ENCODE data around the gene SUPT6H.

Gene SUPT6H

DNA sequence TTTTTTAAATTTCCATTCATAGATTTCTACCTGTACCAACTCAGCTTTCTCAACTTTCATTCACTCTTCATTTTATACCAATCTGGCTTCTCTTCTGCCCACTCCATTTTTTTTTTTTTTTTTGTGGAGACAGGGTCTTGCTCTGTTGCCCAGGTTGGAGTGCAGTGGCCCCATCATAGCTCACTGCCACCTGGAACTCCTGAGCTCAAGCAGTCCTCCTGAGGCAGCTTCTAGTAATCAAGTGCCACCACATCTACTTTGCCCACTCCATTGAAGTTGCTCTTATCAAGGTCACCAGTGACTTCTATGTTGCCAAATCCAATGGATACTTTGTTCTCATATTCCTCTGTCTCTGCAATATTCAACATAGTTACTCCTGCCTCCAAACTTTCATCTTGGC lies 1.7 kb downstream of the SUPT6H start:
- H3K36me3 Mint-ChIP-seq: peaks cover 19% of the 10 kb centered on the region
- no peak for ATAC-seq (ENCODE audit: low read depth)
- no peaks in the 10 kb centered on the region for H3K27me3 Mint-ChIP-seq
- DNase-seq (ENCODE audit: low spot score in 2 of 2): no peak
- no peaks in the 10 kb centered on the region for H3K9me3 Mint-ChIP-seq
- H3K4me1 Mint-ChIP-seq: peaks cover 43% of the 10 kb centered on the region
- H3K4me3 Mint-ChIP-seq: peak overlapping the region; percentile 100
- H3K27ac Mint-ChIP-seq: peak overlapping the region; percentile 100

DNA sequence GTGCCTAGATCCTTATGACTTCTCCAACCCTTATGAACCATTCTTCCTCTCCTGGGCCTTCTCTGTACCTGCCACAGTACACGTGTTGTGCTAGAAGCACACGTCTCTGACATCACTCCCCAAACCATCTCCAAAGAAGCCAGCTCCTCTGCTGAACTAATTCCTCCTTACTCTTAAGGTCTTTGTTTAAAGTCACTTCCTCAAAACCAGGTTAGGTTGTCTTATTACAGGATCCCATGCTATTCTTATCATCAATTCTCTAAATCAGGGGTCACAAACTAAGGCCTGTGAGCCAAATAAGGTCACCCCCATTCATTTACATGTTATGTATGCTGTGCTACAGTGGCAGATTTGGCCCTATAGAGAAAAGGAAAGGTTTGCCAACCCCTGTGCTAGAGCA lies 4.0 kb downstream of the SUPT6H start:
- peaks cover 15% of the 10 kb centered on the region for H3K36me3 Mint-ChIP-seq
- peak overlapping the region; percentile 22 for H3K27ac Mint-ChIP-seq
- no peaks in the 10 kb centered on the region for H3K27me3 Mint-ChIP-seq
- no peaks in the 10 kb centered on the region for H3K9me3 Mint-ChIP-seq
- DNase-seq (ENCODE audit: low spot score in 2 of 2) (no peak), ATAC-seq (ENCODE audit: low read depth) (no peak)
- H3K4me3 Mint-ChIP-seq: no peak overlapping the region
- peaks cover 40% of the 10 kb centered on the region for H3K4me1 Mint-ChIP-seq

DNA sequence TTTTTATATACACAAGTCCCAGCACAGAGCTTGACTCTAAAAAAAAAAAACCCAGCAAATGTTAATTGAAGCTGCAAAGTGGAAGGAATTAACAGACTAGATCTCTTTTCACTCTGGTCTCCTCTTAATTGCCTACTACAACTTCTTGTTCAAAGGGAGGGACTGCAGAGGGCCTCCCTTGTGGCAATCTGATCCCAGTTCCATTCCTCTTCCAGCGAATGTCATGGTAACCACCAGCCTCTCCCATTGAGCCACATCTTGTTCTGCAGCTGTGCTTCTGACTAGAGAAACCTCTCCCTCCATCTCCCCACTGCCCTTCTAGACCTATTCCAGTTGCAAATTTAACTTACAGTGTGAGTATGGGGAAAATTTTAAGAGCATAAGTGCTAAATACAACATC lies 5.9 kb downstream of the SUPT6H start:
- H3K9me3 Mint-ChIP-seq: no peaks in the 10 kb centered on the region
- H3K4me1 Mint-ChIP-seq: peaks cover 35% of the 10 kb centered on the region
- H3K27ac Mint-ChIP-seq: peak overlapping the region; percentile 48
- ATAC-seq (ENCODE audit: low read depth): no peak
- H3K4me3 Mint-ChIP-seq: no peak overlapping the region
- DNase-seq (ENCODE audit: low spot score in 2 of 2): no peak
- H3K36me3 Mint-ChIP-seq: peaks cover 16% of the 10 kb centered on the region
- H3K27me3 Mint-ChIP-seq: no peaks in the 10 kb centered on the region

DNA sequence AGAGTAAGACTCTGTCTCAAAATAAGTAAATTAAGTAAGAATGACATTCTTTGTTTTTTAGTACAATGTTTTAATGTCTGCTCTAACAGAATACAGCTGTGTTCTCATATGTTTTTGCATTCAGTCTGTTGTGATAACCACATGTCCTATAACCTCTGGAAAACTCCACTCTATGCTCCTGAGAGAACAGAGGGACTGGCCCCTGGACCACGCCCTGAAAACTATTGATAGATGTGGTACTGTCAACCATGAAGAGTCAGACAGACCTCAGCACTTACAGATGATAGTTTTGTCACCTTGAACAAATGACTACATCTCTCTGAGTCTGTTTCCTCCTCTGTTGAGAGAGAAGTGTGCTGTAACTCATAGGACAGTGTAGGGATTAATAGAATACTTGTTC lies 7.9 kb downstream of the SUPT6H start:
- no peak for DNase-seq (ENCODE audit: low spot score in 2 of 2)
- Mint-ChIP-seq H3K4me1 (peaks cover 19% of the 10 kb centered on the region), H3K9me3 (no peaks in the 10 kb centered on the region), H3K27me3 (no peaks in the 10 kb centered on the region), H3K27ac (no peak overlapping the region), H3K36me3 (peaks cover 28% of the 10 kb centered on the region), H3K4me3 (no peak overlapping the region)
- ATAC-seq (ENCODE audit: low read depth): no peak

DNA sequence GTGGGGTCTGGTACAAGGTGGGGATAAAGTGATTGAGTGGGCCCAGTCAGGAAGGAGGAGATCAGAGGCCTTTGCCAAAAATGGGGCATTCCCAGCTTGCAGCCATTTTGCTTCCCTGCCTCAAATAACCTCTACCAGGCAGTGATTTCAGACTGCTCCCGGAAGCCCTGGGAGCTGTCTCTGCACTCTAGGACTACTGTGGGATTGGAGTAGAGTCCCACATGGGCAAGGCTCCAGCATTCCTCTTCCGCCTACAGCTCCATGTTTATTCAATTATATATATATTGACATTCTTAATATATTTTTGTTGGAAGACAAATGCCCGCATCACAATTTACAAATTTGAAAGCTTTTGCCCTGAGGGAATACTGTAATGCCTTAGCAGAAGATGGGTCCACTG lies 13.5 kb downstream of the SUPT6H start:
- Mint-ChIP-seq H3K36me3 (peaks cover 32% of the 10 kb centered on the region), H3K27ac (no peak overlapping the region)

DNA sequence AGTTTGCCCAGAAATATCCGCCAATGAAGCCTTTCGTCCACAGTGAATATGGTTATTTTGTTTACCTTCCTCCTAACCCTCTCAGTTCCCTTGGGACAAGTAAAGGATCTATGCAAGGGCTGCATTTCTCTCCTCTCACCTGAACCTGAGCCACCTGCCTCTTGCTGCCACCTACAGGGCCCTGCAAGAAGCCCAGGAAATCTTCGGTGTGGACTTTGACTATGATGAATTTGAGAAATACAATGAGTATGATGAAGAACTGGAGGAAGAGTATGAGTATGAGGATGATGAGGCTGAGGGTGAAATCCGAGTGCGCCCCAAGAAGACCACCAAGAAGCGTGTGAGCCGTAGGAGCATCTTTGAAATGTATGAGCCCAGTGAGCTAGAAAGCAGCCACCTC lies 14.0 kb downstream of the SUPT6H start:
- no peaks in the 10 kb centered on the region for H3K9me3 Mint-ChIP-seq
- DNase-seq (ENCODE audit: low spot score in 2 of 2) (no peak), ATAC-seq (ENCODE audit: low read depth) (no peak)
- no peaks in the 10 kb centered on the region for H3K27me3 Mint-ChIP-seq
- no peak overlapping the region for H3K27ac Mint-ChIP-seq
- peaks cover 32% of the 10 kb centered on the region for H3K36me3 Mint-ChIP-seq
- H3K4me1 Mint-ChIP-seq: peaks cover 4% of the 10 kb centered on the region
- H3K4me3 Mint-ChIP-seq: no peak overlapping the region

More for the DNA sequence above, 13.5 kb downstream of the SUPT6H start:
- Mint-ChIP-seq H3K27me3 (no peaks in the 10 kb centered on the region), H3K9me3 (no peaks in the 10 kb centered on the region), H3K4me3 (no peak overlapping the region), H3K4me1 (peaks cover 4% of the 10 kb centered on the region)
- ATAC-seq (ENCODE audit: low read depth): no peak
- no peak for DNase-seq (ENCODE audit: low spot score in 2 of 2)

DNA sequence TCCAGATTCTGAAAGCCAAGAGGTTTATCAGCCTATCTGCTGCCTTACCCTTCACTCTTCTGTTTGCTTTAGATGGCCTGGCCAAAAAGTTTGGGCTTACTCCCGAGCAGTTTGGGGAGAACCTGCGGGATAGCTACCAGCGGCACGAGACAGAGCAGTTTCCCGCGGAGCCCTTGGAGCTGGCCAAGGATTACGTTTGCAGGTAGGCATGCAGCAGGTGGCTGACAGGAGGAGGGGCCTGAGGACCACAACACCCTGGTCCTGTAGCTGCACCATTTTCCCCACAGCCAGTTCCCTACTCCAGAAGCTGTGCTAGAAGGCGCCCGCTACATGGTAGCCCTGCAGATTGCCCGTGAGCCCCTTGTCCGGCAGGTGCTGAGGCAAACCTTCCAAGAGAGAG lies 20.6 kb downstream of the SUPT6H start:
- no peak for ATAC-seq (ENCODE audit: low read depth)
- DNase-seq (ENCODE audit: low spot score in 2 of 2): no peak
- no peaks in the 10 kb centered on the region for H3K4me1 Mint-ChIP-seq
- no peaks in the 10 kb centered on the region for H3K9me3 Mint-ChIP-seq
- H3K27ac Mint-ChIP-seq: no peak overlapping the region
- H3K36me3 Mint-ChIP-seq: peaks cover 38% of the 10 kb centered on the region
- H3K4me3 Mint-ChIP-seq: no peak overlapping the region
- H3K27me3 Mint-ChIP-seq: no peaks in the 10 kb centered on the region

DNA sequence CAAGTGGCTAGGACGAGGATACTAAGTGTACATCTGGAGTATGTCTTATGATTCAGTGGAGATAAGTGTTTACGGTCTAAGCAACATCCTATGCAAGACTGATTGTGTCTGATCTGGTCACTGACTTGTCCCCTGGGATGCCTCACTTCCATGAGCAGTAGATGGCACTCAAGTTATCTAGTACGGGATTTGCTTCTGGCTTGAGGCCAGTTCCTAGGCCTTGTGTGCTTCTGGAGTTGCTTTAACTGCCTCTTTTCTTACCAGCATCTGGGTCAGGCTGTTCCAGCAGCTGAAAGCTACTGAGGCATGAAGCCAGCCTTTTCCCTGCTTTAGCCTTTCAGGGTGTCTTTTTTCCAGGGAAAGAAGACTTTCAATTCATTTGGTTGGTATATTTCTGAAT lies 23.0 kb downstream of the SUPT6H start:
- no peaks in the 10 kb centered on the region for H3K27me3 Mint-ChIP-seq
- ATAC-seq (ENCODE audit: low read depth) (no peak), DNase-seq (ENCODE audit: low spot score in 2 of 2) (no peak)
- no peaks in the 10 kb centered on the region for H3K4me1 Mint-ChIP-seq
- H3K4me3 Mint-ChIP-seq: no peak overlapping the region
- H3K9me3 Mint-ChIP-seq: no peaks in the 10 kb centered on the region
- peaks cover 52% of the 10 kb centered on the region for H3K36me3 Mint-ChIP-seq
- no peak overlapping the region for H3K27ac Mint-ChIP-seq

DNA sequence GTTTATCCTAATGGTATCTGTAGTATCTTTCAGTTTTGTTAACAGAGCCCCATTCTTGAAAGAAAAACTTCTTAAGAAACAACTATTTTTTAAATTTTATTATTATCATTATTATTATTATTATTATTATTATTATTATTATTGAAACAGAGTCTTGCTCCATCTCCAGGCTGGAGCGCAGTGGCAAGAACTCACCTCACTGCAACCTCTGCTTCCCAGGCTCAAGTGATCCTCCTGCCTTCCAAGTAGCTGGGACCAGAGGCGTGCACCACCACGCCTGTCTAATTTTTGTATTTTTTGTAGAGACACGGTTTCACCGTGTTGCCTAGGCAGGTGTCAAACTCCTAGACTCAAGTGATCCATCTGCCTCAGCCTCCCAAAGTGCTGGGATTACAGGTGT lies 23.4 kb downstream of the SUPT6H start:
- Mint-ChIP-seq H3K36me3 (peaks cover 54% of the 10 kb centered on the region), H3K9me3 (no peaks in the 10 kb centered on the region), H3K27ac (no peak overlapping the region), H3K4me1 (no peaks in the 10 kb centered on the region), H3K4me3 (no peak overlapping the region), H3K27me3 (no peaks in the 10 kb centered on the region)
- DNase-seq (ENCODE audit: low spot score in 2 of 2): no peak
- no peak for ATAC-seq (ENCODE audit: low read depth)

DNA sequence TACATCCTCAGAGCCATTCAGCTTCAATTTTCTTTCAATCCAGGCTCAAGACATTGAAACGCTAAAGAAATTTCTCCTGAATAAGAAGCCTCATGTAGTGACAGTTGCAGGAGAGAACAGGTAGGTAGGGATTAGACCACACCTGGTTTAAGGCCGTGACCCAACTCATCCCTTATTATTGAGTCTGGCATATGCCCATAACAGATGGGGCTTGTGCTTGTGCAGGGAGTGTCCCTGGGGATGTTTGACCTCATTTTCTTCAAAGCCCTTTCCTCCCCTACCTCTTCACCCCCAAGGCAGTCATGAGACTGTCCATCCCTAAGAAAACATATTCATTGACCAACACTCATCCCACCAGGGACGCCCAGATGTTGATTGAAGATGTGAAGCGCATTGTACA lies 24.3 kb downstream of the SUPT6H start:
- ATAC-seq (ENCODE audit: low read depth) (no peak), DNase-seq (ENCODE audit: low spot score in 2 of 2) (no peak)
- peak overlapping the region; percentile 20 for H3K27ac Mint-ChIP-seq
- no peaks in the 10 kb centered on the region for H3K27me3 Mint-ChIP-seq
- no peak overlapping the region for H3K4me3 Mint-ChIP-seq
- H3K9me3 Mint-ChIP-seq: no peaks in the 10 kb centered on the region
- H3K4me1 Mint-ChIP-seq: no peaks in the 10 kb centered on the region
- peaks cover 55% of the 10 kb centered on the region for H3K36me3 Mint-ChIP-seq

DNA sequence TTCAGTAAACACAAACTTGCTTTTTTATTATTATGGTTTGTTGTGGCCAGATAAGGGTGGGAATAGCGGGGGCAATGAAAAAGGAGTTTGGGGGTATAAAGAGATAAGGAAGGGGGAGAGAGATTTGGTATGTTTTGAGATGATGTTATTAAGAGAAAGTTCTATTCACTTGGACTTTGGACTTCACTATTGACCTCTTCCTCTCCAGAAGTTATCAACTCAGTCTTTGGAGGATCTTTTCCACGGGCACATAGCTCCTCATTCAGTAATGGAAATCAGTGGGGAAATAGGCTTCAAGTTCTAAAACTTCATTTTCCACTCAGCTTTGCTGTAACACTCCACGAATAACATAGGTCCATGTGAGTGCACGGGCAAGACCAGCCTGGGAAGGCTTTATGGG lies 26.5 kb downstream of the SUPT6H start:
- H3K36me3 Mint-ChIP-seq: peaks cover 42% of the 10 kb centered on the region
- H3K27ac Mint-ChIP-seq: peak overlapping the region; percentile 46

DNA sequence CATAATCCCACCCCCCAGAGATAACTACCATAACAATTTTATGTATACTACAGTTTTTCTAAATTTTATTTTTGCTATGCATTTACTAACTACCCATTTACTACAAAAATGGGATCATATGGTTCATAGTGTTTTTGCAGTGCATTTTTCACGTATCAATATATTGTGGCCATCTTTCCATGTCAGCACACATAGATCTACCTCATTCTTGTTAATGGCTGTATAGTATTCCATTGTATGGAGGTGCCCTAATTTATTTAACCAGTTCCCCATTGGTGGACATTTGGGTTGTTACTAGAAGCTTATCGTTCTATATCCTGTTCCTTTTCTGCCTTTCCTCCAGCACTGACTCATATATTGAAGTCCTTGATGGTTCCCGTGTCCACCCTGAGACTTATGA lies 27.0 kb downstream of the SUPT6H start:
- Mint-ChIP-seq H3K36me3 (peaks cover 44% of the 10 kb centered on the region), H3K27me3 (no peaks in the 10 kb centered on the region), H3K4me3 (no peak overlapping the region), H3K4me1 (no peaks in the 10 kb centered on the region), H3K9me3 (no peaks in the 10 kb centered on the region), H3K27ac (no peak overlapping the region)
- DNase-seq (ENCODE audit: low spot score in 2 of 2) (no peak), ATAC-seq (ENCODE audit: low read depth) (no peak)

More for the DNA sequence above, 26.5 kb downstream of the SUPT6H start:
- no peaks in the 10 kb centered on the region for H3K9me3 Mint-ChIP-seq
- no peak for ATAC-seq (ENCODE audit: low read depth)
- H3K4me3 Mint-ChIP-seq: no peak overlapping the region
- no peak for DNase-seq (ENCODE audit: low spot score in 2 of 2)
- no peaks in the 10 kb centered on the region for H3K4me1 Mint-ChIP-seq
- H3K27me3 Mint-ChIP-seq: no peaks in the 10 kb centered on the region

DNA sequence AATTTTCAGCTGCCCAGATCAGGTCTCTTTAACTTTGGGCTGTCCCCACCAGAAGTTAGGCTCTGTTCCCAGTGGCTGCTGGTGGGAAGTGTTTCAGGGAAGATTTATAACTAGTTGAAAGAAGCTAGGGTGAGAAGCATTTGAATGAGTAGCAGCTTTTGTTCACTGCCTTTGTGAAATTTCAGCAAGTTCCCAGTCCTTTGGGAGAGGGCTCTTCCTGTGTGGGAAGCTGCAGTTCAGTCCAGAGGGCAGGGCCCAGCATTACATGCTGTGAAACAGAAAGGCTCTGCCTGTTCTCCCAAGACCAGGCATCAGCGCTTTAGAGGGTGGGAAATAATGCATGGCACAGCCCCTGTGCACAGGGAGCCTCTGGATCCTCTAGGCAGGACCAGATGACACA lies 31.9 kb downstream of the SUPT6H start:
- peak overlapping the region; percentile 28 for H3K27ac Mint-ChIP-seq
- no peak for ATAC-seq (ENCODE audit: low read depth)
- no peaks in the 10 kb centered on the region for H3K9me3 Mint-ChIP-seq
- H3K4me3 Mint-ChIP-seq: no peak overlapping the region
- H3K27me3 Mint-ChIP-seq: no peaks in the 10 kb centered on the region
- DNase-seq (ENCODE audit: low spot score in 2 of 2): no peak
- peaks cover 35% of the 10 kb centered on the region for H3K36me3 Mint-ChIP-seq
- H3K4me1 Mint-ChIP-seq: no peaks in the 10 kb centered on the region

DNA sequence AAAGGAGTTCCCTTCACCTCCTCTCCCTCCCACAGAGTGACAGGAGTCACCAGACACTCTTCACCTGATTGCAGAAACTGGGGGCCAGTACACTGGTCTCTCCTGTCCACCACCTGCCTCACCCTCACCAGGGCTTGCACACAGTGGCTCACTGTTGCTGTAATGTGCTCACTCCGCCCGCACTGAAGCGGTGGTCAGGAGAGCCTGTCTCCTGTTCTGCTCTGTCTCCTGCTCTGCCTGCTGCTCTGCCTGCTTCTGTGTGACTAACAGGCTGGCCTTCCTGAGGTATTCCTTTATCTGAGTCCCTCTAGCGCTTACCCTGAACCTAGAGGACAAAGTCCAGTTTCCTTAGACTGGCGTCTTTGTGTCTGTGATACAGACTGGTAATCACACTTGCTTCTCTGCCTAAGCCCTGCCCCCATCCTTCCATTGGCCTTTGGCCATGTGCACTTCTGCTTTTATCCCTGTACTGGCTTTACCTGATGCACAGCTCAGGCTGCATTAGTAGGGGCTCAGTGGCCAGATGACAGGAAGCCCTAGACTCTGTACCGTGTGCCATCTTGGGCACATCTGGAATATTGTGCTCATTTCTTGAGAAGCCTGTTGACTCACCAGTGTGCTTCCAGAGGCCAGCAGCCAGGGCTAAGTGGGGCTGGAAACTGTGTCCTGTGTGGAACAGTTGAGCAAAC lies 36.4 kb downstream of the SUPT6H start:
- H3K9me3 Mint-ChIP-seq: no peaks in the 10 kb centered on the region
- no peak overlapping the region for H3K4me3 Mint-ChIP-seq
- peaks cover 47% of the 10 kb centered on the region for H3K36me3 Mint-ChIP-seq
- no peak overlapping the region for H3K27ac Mint-ChIP-seq
- ATAC-seq (ENCODE audit: low read depth) (no peak), DNase-seq (ENCODE audit: low spot score in 2 of 2) (no peak)
- H3K4me1 Mint-ChIP-seq: no peaks in the 10 kb centered on the region
- no peaks in the 10 kb centered on the region for H3K27me3 Mint-ChIP-seq

DNA sequence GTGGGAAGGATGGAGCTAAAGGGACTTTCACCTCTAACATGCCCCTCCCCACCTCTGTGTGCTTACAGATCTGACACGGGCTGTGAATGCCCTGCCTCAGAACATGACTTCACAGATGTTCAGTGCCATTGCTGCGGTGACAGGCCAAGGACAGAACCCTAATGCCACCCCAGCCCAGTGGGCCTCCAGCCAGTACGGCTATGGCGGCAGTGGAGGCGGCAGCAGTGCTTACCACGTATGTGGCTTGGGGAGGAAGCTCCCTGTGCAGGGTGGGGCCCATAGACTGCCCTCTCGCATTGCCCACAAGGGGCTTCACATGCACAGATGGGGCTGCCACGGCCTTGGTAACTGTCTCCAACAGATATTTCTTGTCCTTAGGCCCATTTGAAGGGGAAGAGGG lies 38.3 kb downstream of the SUPT6H start:
- Mint-ChIP-seq H3K36me3 (peaks cover 40% of the 10 kb centered on the region), H3K27ac (no peak overlapping the region), H3K4me1 (no peaks in the 10 kb centered on the region), H3K4me3 (no peak overlapping the region), H3K9me3 (no peaks in the 10 kb centered on the region), H3K27me3 (no peaks in the 10 kb centered on the region)
- no peak for DNase-seq (ENCODE audit: low spot score in 2 of 2)
- no peak for ATAC-seq (ENCODE audit: low read depth)

Measured in memory B cell (primary cell).